Measurements from ENCODE around the gene ZFHX2.
A peak's percentile ranks its signal among the peaks of the same experiment; 100 is the strongest.

ZFHX2 gene

GRCh38 chr14:23559010-23559925 lies 7.7 kb upstream of the ZFHX2 start:
- peak; percentile 63 for DNase-seq

- no peak for DNase-seq
Observed at GRCh38 chr14:23558346-23559009, 6.9 kb upstream of the ZFHX2 start.

- DNase-seq, result no peak
Observed at GRCh38 chr14:23557946-23558345, 6.4 kb upstream of the ZFHX2 start.

- DNase-seq, result no peak
Observed at GRCh38 chr14:23557521-23557920, 6.0 kb upstream of the ZFHX2 start.

- no peak for DNase-seq
Observed at GRCh38 chr14:23556700-23557440, 5.3 kb upstream of the ZFHX2 start.

- DNase-seq, result peak; percentile 93
Observed at GRCh38 chr14:23555882-23556699, 4.5 kb upstream of the ZFHX2 start, which contains the start of gene THTPA. TSS of gene THTPA (plus strand) at chr14:23556271. CDS start at chr14:23556758, 487 bp downstream.

GRCh38 chr14:23555533-23555881 lies 3.9 kb upstream of the ZFHX2 start:
- DNase-seq, result no peak

- DNase-seq, result peak; percentile 69
Observed at GRCh38 chr14:23550812-23551265, 726 bp downstream of the ZFHX2 start.

GRCh38 chr14:23550131-23550811 lies 1.3 kb downstream of the ZFHX2 start:
- DNase-seq, result peak; percentile 42

GRCh38 chr14:23548351-23549318 lies 2.9 kb downstream of the ZFHX2 start:
- no peak for DNase-seq

- no peak for DNase-seq
Observed at GRCh38 chr14:23547924-23548323, 3.6 kb downstream of the ZFHX2 start.

- no peak for DNase-seq
Observed at GRCh38 chr14:23546450-23547035, 5.0 kb downstream of the ZFHX2 start.

GRCh38 chr14:23545740-23546365 lies 5.7 kb downstream of the ZFHX2 start:
- no peak for DNase-seq

GRCh38 chr14:23544511-23545447 lies 6.8 kb downstream of the ZFHX2 start:
- peak; percentile 92 for DNase-seq

GRCh38 chr14:23543403-23543802 lies 8.2 kb downstream of the ZFHX2 start:
- DNase-seq, result no peak

- no peak for DNase-seq
Observed at GRCh38 chr14:23542261-23542660, 9.3 kb downstream of the ZFHX2 start.

GRCh38 chr14:23540141-23540469 lies 11.5 kb downstream of the ZFHX2 start:
- DNase-seq, result no peak
